ENCODE measurements around the gene TRIM29.

GRCh38 chr11:120184371-120184945 is 46.5 kb upstream of the TRIM29 start:
- TF ChIP-seq CTCF (conservative IDR thresholded peaks at IDR 0.05) (no peak), EZH2 (IDR thresholded peaks at IDR 0.05; ENCODE audit: low read depth) (no peak)
